ENCODE measurements around the gene P2RX6.
A peak's percentile ranks its signal among the peaks of the same experiment; 100 is the strongest.

Gene P2RX6

GRCh38 chr22:21018314-21018713, 3.3 kb downstream of the P2RX6 start:
- no peak for DNase-seq (ENCODE audit: low read depth)
- TF ChIP-seq CTCF (IDR thresholded peaks at IDR 0.05; ENCODE audit: control insufficient read depth, extremely low read depth, insufficient read depth), result no peak

GRCh38 chr22:21020802-21021429, 6.0 kb downstream of the P2RX6 start:
- no peak for DNase-seq (ENCODE audit: low read depth)
- H3K4me3 ChIP-seq (ENCODE audit: low read depth, low read length), result no peak overlapping the region
- peak; percentile 41; the same call in 1 of the 2 replicates for TF ChIP-seq CTCF (IDR thresholded peaks at IDR 0.05; ENCODE audit: control insufficient read depth, extremely low read depth, insufficient read depth)

More at GRCh38 chr22:21018314-21018713, 3.3 kb downstream of the P2RX6 start:
- no peak overlapping the region for H3K4me3 ChIP-seq (ENCODE audit: low read depth, low read length)

GRCh38 chr22:21022507-21022906, 7.5 kb downstream of the P2RX6 start:
- H3K4me3 ChIP-seq (ENCODE audit: low read depth, low read length), result no peak overlapping the region
- no peak for TF ChIP-seq CTCF (IDR thresholded peaks at IDR 0.05; ENCODE audit: control insufficient read depth, extremely low read depth, insufficient read depth)
- no peak for DNase-seq (ENCODE audit: low read depth)

- H3K4me3 ChIP-seq (ENCODE audit: low read depth, low read length), result no peak overlapping the region
- no peak for TF ChIP-seq CTCF (IDR thresholded peaks at IDR 0.05; ENCODE audit: control insufficient read depth, extremely low read depth, insufficient read depth)
- DNase-seq (ENCODE audit: low read depth), result no peak
These were observed 8.1 kb downstream of the P2RX6 start for GRCh38 chr22:21022955-21023614.

GRCh38 chr22:21025266-21025665, 10.3 kb downstream of the P2RX6 start:
- DNase-seq (ENCODE audit: low read depth), result no peak
- H3K4me3 ChIP-seq (ENCODE audit: low read depth, low read length), result no peak overlapping the region
- TF ChIP-seq CTCF (IDR thresholded peaks at IDR 0.05; ENCODE audit: control insufficient read depth, extremely low read depth, insufficient read depth), result no peak

GRCh38 chr22:21025763-21026755, 11.1 kb downstream of the P2RX6 start:
- H3K4me3 ChIP-seq (ENCODE audit: low read depth, low read length), result no peak overlapping the region
- no peak for TF ChIP-seq CTCF (IDR thresholded peaks at IDR 0.05; ENCODE audit: control insufficient read depth, extremely low read depth, insufficient read depth)
- DNase-seq (ENCODE audit: low read depth), result no peak

Measured in LNCaP clone FGC (cell line).